ENCODE data around the gene OGFOD3.

The OGFOD3 gene

DNA sequence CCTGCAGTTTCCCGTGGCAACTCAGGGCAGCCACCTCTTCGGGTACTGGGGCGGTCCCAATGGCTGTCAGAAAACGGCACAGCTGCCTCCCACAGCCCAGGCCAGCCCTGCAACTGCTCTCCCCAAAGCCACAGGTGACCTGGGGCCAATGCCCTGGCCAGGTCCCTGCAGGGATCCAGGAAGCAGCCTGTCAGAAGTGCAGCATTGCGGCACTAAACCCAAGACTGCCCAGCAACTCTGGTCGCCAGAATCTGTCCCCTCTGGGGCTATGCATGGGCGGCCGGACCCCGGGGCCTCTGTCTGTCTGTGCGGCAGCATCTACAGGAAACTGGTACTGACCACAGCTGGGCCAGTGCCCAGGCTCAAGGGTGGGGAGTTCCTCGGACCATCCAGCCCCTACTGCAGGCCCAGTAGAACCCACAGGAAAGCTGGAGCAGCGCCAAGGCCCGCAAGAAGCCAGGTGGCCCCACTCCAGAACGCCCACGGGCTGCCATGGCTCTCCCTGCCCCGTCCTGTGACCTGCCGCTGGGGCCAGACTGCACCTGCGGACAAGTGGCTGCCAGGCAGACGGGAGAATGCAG, 26.6 kb upstream of the OGFOD3 start:
- Histone ChIP-seq H3K4me1 (ENCODE audit: control insufficient read depth, insufficient read depth, low read length) (peaks cover 6% of the 10 kb centered on the region), H3K36me3 (ENCODE audit: insufficient read depth, low read length) (peaks cover 20% of the 10 kb centered on the region), H3K9ac (ENCODE audit: low read depth, low read length) (no peak overlapping the region), H3K27me3 (ENCODE audit: control insufficient read depth, insufficient read depth, low read length) (no peaks in the 10 kb centered on the region), H3K4me2 (ENCODE audit: low read length) (no peak overlapping the region), H3K9me3 (replicated peaks; ENCODE audit: low read length) (no peaks in the 10 kb centered on the region), H3K4me3 (ENCODE audit: low read length) (no peak overlapping the region)

DNA sequence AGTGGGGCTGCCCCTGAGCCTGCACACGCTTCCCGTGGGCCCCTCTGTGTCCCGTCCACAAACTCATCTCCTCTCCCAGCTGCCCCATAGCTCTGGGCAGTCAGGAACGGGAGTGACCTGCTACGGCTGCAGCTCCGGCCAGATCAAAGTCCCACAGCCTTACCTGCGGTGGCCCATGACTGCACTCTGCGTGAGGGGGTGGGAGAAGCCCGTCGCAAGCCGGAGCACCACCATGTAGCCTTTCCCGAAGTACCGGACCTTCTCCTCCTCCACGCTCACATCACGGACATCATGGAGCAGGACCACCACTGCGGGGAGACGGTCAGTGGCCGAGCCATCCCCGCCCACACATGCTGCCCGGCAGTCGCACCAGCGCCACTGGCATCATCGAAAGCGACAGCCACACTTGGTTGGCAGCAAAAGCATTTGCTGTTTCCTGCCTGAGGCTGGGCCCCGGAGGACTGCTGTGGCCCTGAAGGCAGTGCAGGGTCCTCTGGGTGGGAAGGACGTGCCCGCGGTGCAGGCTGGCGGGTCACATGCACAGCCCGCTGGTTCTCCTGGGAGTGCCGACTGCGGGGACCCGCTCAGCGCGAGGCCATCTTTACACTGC, 26.0 kb upstream of the OGFOD3 start:
- Histone ChIP-seq H3K4me3 (ENCODE audit: low read length) (no peak overlapping the region), H3K27me3 (ENCODE audit: control insufficient read depth, insufficient read depth, low read length) (no peaks in the 10 kb centered on the region), H3K9ac (ENCODE audit: low read depth, low read length) (no peak overlapping the region), H3K36me3 (ENCODE audit: insufficient read depth, low read length) (peaks cover 20% of the 10 kb centered on the region), H3K4me2 (ENCODE audit: low read length) (no peak overlapping the region), H3K4me1 (ENCODE audit: control insufficient read depth, insufficient read depth, low read length) (no peaks in the 10 kb centered on the region), H3K9me3 (replicated peaks; ENCODE audit: low read length) (no peaks in the 10 kb centered on the region)

DNA sequence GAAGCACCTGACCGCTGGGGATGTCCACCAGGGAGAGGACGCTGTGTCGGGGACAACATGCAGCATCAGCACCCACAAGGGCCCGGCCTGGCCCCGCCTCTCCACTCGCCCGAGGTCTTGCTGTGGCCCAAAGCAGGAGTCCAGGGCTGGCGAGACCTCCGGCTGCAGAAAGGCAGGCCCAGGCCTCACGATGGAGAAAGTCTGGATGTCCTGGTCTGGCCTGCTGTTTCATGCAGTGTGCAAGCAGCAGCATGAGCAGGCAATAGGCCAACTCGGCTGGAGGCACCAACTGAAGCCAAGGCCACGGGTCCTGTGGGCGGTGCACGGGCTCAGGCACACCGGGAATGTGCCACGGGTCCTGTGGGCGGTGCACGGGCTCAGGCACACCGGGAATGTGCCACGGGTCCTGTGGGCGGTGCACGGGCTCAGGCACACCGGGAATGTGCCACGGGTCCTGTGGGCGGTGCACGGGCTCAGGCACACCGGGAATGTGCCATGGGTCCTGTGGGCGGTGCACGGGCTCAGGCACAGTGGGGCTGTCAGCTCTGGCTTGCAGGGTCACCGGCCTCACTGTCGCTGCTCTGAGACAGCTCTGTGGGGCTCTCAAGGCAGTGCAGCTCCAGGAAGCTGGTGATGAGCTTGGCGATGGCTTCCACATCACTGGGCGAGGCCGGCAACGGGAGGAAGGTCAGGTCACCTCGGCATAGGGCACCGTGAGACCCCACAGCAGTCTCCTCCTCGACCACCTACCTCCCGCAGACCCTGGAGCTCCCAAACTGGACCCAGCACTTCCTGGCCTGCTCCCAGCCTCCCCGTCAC, 25.3 kb upstream of the OGFOD3 start:
- peaks cover 20% of the 10 kb centered on the region for H3K36me3 ChIP-seq (ENCODE audit: insufficient read depth, low read length)

DNA sequence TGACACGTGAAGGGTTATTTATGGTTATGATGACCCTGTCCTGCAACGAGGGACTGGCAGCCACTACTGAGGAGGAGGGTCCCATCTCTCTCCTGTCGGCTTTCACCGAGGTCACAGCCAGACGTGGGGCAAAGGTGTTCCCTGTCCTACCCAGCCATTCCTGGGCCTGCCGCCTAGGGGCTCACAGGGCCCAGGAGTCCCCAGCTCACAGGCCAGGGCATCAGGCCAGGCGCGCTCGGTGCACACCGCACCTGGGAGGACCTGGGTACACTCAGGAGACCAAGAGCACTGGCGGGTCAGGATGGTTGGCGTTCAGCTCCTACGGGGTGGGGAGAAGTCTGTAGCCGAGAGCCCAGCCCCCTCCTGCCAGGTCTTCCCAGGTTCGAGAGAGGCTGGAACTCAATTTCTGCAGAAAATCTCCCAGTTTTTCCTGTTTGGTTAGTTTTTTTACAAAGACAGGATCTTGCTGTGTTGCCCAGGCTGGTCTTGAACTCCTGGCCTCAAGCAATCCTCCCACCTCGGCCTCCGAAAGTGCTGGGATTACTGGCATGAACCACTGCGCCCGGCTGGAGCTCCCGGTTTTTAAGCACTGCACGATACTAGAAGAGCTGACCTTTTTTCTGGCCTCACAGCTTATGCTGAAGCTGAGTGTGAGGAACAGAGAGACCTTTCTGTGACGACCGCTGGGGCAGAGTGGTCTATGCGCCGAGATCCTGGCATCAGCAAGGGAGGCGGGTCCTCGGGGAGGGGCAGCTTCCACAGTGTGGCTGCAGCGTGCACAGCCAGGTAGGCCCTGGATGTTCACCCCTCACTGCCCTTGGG, 24.5 kb upstream of the OGFOD3 start:
- no peak overlapping the region for H3K4me2 ChIP-seq (ENCODE audit: low read length)
- no peak overlapping the region for H3K4me3 ChIP-seq (ENCODE audit: low read length)
- peaks cover 20% of the 10 kb centered on the region for H3K36me3 ChIP-seq (ENCODE audit: insufficient read depth, low read length)
- H3K27me3 ChIP-seq (ENCODE audit: control insufficient read depth, insufficient read depth, low read length): no peaks in the 10 kb centered on the region
- H3K4me1 ChIP-seq (ENCODE audit: control insufficient read depth, insufficient read depth, low read length): no peaks in the 10 kb centered on the region
- H3K9me3 ChIP-seq (replicated peaks; ENCODE audit: low read length): no peaks in the 10 kb centered on the region
- no peak overlapping the region for H3K9ac ChIP-seq (ENCODE audit: low read depth, low read length)

More for the DNA sequence above, 25.3 kb upstream of the OGFOD3 start:
- H3K4me2 ChIP-seq (ENCODE audit: low read length): no peak overlapping the region
- H3K27me3 ChIP-seq (ENCODE audit: control insufficient read depth, insufficient read depth, low read length): no peaks in the 10 kb centered on the region
- H3K4me3 ChIP-seq (ENCODE audit: low read length): no peak overlapping the region
- no peaks in the 10 kb centered on the region for H3K4me1 ChIP-seq (ENCODE audit: control insufficient read depth, insufficient read depth, low read length)
- H3K9me3 ChIP-seq (replicated peaks; ENCODE audit: low read length): no peaks in the 10 kb centered on the region
- H3K9ac ChIP-seq (ENCODE audit: low read depth, low read length): no peak overlapping the region

DNA sequence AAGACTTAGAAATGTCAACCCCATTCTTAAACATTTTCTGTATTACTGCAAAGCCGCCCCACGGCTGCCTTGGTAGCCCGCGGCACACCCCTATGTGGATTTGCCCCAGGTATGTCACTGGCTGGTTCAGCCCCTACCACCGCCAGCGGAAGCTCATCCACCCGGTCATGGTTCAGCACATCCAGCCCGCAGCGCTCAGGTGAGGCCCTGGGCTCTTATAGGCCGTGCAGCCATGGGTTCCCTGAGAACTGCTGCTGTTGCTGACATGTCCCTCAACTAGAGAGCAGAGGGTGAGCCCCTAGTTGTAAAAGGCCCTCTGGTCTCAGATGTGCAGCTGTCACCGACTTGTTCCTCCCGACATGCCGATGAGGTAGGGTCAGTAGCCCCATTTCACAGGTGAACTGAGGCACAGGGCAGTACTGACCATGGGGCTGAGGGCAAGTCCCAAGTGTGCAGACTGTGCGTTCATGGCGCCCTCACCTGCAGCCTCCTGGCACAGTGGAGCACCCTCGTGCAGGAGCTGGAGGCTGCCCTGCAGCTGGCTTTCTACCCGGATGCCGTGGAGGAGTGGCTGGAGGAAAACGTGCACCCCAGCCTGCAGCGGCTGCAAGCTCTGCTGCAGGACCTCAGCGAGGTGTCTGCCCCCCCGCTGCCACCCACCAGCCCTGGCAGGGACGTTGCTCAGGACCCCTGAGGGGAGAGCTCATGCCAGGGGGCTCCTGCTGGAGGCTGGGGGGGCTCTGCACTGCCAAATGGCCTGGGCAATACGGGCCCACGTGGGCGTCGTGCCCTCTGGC, 23.5 kb upstream of the OGFOD3 start:
- no peak overlapping the region for H3K4me2 ChIP-seq (ENCODE audit: low read length)
- no peak overlapping the region for H3K4me3 ChIP-seq (ENCODE audit: low read length)
- no peaks in the 10 kb centered on the region for H3K9me3 ChIP-seq (replicated peaks; ENCODE audit: low read length)
- no peaks in the 10 kb centered on the region for H3K4me1 ChIP-seq (ENCODE audit: control insufficient read depth, insufficient read depth, low read length)
- no peak overlapping the region for H3K9ac ChIP-seq (ENCODE audit: low read depth, low read length)
- no peaks in the 10 kb centered on the region for H3K27me3 ChIP-seq (ENCODE audit: control insufficient read depth, insufficient read depth, low read length)
- H3K36me3 ChIP-seq (ENCODE audit: insufficient read depth, low read length): peaks cover 17% of the 10 kb centered on the region

DNA sequence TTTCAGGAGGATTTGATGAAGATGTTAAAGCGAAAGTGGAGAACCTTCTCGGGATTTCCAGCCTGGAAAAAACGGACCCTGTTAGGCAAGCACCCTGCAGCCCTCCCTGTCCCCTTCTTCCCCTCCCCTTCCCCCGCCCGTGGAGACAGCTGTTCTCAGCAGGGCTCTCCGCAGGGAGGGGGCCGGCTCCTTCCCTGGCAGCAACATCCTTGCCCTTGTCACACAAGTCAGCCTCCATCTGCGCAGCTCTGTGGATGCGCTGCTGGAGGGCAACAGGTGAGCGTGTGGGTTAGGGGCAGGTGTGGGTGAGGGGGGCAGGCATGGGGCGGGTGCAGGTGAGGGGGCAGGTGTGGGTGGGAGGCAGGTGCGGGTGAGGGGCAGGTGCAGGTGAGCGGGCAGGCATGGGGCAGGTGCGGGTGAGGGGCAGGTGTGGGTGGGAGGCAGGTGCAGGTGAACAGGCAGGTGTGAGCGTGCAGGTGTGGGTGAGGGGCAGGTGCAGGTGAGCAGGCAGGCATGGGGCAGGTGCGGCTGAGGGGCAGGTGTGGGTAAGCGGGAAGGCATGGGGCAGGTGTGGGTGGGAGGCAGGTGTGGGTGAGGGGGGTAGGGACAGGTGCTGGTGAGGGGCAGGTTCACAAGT, 22.7 kb upstream of the OGFOD3 start:
- Histone ChIP-seq H3K4me3 (ENCODE audit: low read length) (no peak overlapping the region), H3K36me3 (ENCODE audit: insufficient read depth, low read length) (peaks cover 17% of the 10 kb centered on the region), H3K9ac (ENCODE audit: low read depth, low read length) (no peak overlapping the region)

DNA sequence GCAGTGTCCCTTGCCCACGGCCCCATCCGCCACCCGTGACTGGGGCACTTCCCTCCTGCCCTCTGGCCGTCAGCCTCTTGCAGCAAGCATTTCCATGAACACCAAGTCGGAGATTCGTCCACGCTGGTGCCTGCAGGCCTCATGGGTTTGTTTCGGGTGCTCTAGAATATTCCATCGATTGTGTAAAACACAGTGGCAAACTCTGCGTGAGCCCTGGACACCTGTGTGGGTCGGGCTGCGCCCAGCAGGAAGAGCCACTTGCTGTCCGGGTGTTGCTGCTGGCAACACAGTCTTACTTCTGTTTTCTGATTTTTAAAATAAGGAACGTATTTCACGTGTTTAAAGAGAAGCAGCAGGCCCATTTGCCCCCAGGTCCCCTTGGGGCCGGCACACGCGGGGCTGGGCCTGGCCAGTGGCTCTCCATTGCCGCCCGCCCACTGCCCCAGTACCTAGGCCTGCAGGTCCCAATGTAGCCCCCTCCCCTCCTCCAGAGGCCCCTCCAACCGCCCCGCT, 22.1 kb upstream of the OGFOD3 start:
- Histone ChIP-seq H3K4me1 (ENCODE audit: control insufficient read depth, insufficient read depth, low read length) (peaks cover under 1% of the 10 kb centered on the region), H3K36me3 (ENCODE audit: insufficient read depth, low read length) (peaks cover 17% of the 10 kb centered on the region), H3K4me3 (ENCODE audit: low read length) (no peak overlapping the region), H3K27me3 (ENCODE audit: control insufficient read depth, insufficient read depth, low read length) (no peaks in the 10 kb centered on the region), H3K9ac (ENCODE audit: low read depth, low read length) (no peak overlapping the region), H3K9me3 (replicated peaks; ENCODE audit: low read length) (no peaks in the 10 kb centered on the region), H3K4me2 (ENCODE audit: low read length) (peak overlapping the region; percentile 33)

More for the DNA sequence above, 22.7 kb upstream of the OGFOD3 start:
- H3K4me1 ChIP-seq (ENCODE audit: control insufficient read depth, insufficient read depth, low read length): no peaks in the 10 kb centered on the region
- no peaks in the 10 kb centered on the region for H3K9me3 ChIP-seq (replicated peaks; ENCODE audit: low read length)
- H3K27me3 ChIP-seq (ENCODE audit: control insufficient read depth, insufficient read depth, low read length): no peaks in the 10 kb centered on the region
- peak overlapping the region; percentile 33 for H3K4me2 ChIP-seq (ENCODE audit: low read length)

DNA sequence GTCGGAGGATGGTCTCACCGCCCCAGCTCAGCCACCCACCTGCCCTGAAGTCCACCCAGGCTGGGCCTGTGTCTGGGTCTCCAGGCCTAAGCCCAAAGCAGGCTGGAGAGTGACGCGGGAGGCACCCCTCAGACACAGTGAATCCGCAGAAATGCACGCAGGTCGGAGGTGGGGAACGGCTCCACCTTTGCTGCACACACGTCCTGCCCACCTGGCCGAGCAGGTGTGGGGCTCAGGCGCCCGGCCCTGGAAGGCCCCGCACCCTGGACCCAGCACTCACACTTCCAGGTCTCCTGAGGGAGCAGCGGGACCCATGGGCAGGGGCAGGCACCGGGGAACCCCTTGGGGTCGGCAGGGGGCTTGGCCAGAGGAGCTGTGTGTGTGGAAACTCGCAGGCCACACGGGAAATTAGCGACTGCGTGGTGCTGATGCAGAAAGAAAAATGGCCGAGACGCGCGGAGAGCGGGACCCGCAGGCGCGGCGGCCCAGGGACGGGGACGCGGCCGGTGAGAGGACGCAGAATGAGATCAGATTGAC, 21.5 kb upstream of the OGFOD3 start:
- Histone ChIP-seq H3K36me3 (ENCODE audit: insufficient read depth, low read length) (peaks cover 17% of the 10 kb centered on the region), H3K9ac (ENCODE audit: low read depth, low read length) (no peak overlapping the region), H3K27me3 (ENCODE audit: control insufficient read depth, insufficient read depth, low read length) (no peaks in the 10 kb centered on the region)

DNA sequence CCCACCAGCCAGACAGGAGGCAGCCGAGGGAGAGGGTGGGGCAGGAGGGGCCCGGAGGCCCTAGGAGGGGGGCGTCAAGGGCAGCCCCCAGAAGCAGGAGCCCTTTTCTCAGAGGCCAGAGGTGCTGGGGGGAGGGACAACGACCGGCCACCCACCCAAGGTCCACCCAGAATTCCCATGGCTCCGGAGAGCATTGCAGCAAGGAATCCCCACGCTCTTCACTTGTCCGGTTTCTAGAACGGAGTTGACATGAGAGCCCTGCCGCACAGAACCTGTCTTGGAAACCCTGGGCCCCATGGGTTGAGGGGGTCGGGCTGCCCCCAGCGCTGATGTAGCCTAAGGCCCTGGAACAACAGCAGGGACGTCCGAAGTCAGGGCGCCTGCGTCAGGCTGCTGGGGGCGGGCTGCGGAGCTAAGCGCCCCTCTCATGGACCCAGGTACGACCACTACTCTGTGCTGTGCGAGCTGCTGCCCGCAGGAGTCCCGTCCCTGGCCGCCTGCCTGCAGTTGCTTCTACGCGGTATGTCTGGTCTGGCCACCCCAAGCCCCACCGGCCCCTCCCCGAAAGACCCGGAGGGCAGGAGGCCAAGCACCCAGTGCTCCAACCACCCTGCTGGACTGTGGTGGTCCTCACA, 20.9 kb upstream of the OGFOD3 start:
- Histone ChIP-seq H3K9ac (ENCODE audit: low read depth, low read length) (no peak overlapping the region), H3K9me3 (replicated peaks; ENCODE audit: low read length) (no peaks in the 10 kb centered on the region), H3K36me3 (ENCODE audit: insufficient read depth, low read length) (peaks cover 17% of the 10 kb centered on the region), H3K4me2 (ENCODE audit: low read length) (no peak overlapping the region), H3K4me3 (ENCODE audit: low read length) (no peak overlapping the region), H3K27me3 (ENCODE audit: control insufficient read depth, insufficient read depth, low read length) (no peaks in the 10 kb centered on the region), H3K4me1 (ENCODE audit: control insufficient read depth, insufficient read depth, low read length) (peaks cover 5% of the 10 kb centered on the region)

More for the DNA sequence above, 21.5 kb upstream of the OGFOD3 start:
- H3K4me2 ChIP-seq (ENCODE audit: low read length): no peak overlapping the region
- H3K4me1 ChIP-seq (ENCODE audit: control insufficient read depth, insufficient read depth, low read length): peaks cover 5% of the 10 kb centered on the region
- H3K4me3 ChIP-seq (ENCODE audit: low read length): no peak overlapping the region
- H3K9me3 ChIP-seq (replicated peaks; ENCODE audit: low read length): no peaks in the 10 kb centered on the region

Measured in skeletal muscle satellite cell (primary cell).